ENCODE data around the gene MAGEA4.

MAGEA4 gene

GRCh38 chrX:151923648-151924047 lies 11.0 kb downstream of the MAGEA4 start:
- no peaks in the 10 kb centered on the region for H3K27me3 ChIP-seq (ENCODE audit: insufficient read depth, low read length)
- H3K9me3 ChIP-seq (ENCODE audit: low read length), result no peaks in the 10 kb centered on the region
- no peak overlapping the region for H2AFZ ChIP-seq (ENCODE audit: low read length)
- no peak for TF ChIP-seq CTCF (IDR thresholded peaks at IDR 0.05; ENCODE audit: low read length)
- TF ChIP-seq EZH2 (IDR thresholded peaks at IDR 0.05; ENCODE audit: borderline replicate concordance, low read length), result no peak
- H3K27ac ChIP-seq (ENCODE audit: low read depth, low read length, poor library complexity, severe bottlenecking), result no peak overlapping the region
- no peaks in the 10 kb centered on the region for H3F3A ChIP-seq (ENCODE audit: insufficient read depth, low read length)
- H3K9ac ChIP-seq (ENCODE audit: low read length), result no peak overlapping the region
- no peaks in the 10 kb centered on the region for H3K36me3 ChIP-seq (ENCODE audit: insufficient read depth, low read length)
- H3K4me1 ChIP-seq (ENCODE audit: insufficient read depth, low read length, severe bottlenecking), result no peaks in the 10 kb centered on the region
- H3K79me2 ChIP-seq (ENCODE audit: insufficient read depth, low read length), result no peaks in the 10 kb centered on the region
- H3K9me2 ChIP-seq (ENCODE audit: low read depth, low read length), result no peaks in the 10 kb centered on the region
- no peaks in the 10 kb centered on the region for H4K20me1 ChIP-seq (ENCODE audit: insufficient read depth, low read length)
- no peak overlapping the region for H3K4me2 ChIP-seq (ENCODE audit: low read length)
- no peak overlapping the region for H3K4me3 ChIP-seq (ENCODE audit: low read depth, low read length, poor library complexity, severe bottlenecking)

GRCh38 chrX:151929126-151929525 lies 16.4 kb downstream of the MAGEA4 start:
- Histone ChIP-seq H3K4me1 (ENCODE audit: insufficient read depth, low read length, severe bottlenecking) (no peaks in the 10 kb centered on the region), H3K36me3 (ENCODE audit: insufficient read depth, low read length) (no peaks in the 10 kb centered on the region), H2AFZ (ENCODE audit: low read length) (no peak overlapping the region), H3K4me3 (ENCODE audit: low read depth, low read length, poor library complexity, severe bottlenecking) (no peak overlapping the region), H3K4me2 (ENCODE audit: low read length) (no peak overlapping the region), H3K27ac (ENCODE audit: low read depth, low read length, poor library complexity, severe bottlenecking) (no peak overlapping the region), H3K79me2 (ENCODE audit: insufficient read depth, low read length) (no peaks in the 10 kb centered on the region), H3K9me2 (ENCODE audit: low read depth, low read length) (no peaks in the 10 kb centered on the region), H3K9ac (ENCODE audit: low read length) (no peak overlapping the region), H4K20me1 (ENCODE audit: insufficient read depth, low read length) (no peaks in the 10 kb centered on the region), H3K27me3 (ENCODE audit: insufficient read depth, low read length) (no peaks in the 10 kb centered on the region), H3F3A (ENCODE audit: insufficient read depth, low read length) (no peaks in the 10 kb centered on the region), H3K9me3 (ENCODE audit: low read length) (no peaks in the 10 kb centered on the region)
- TF ChIP-seq CTCF (IDR thresholded peaks at IDR 0.05; ENCODE audit: low read length), result no peak
- TF ChIP-seq EZH2 (IDR thresholded peaks at IDR 0.05; ENCODE audit: borderline replicate concordance, low read length), result no peak

GRCh38 chrX:151935358-151935757 lies 22.7 kb downstream of the MAGEA4 start:
- H3K4me3 ChIP-seq (ENCODE audit: low read depth, low read length, poor library complexity, severe bottlenecking), result no peak overlapping the region
- H3K79me2 ChIP-seq (ENCODE audit: insufficient read depth, low read length), result no peaks in the 10 kb centered on the region
- TF ChIP-seq EZH2 (IDR thresholded peaks at IDR 0.05; ENCODE audit: borderline replicate concordance, low read length), result no peak
- TF ChIP-seq CTCF (IDR thresholded peaks at IDR 0.05; ENCODE audit: low read length), result no peak
- H3K4me2 ChIP-seq (ENCODE audit: low read length), result no peak overlapping the region
- H3K9me3 ChIP-seq (ENCODE audit: low read length), result no peaks in the 10 kb centered on the region
- H3K27me3 ChIP-seq (ENCODE audit: insufficient read depth, low read length), result no peaks in the 10 kb centered on the region
- H2AFZ ChIP-seq (ENCODE audit: low read length), result no peak overlapping the region
- no peaks in the 10 kb centered on the region for H3K36me3 ChIP-seq (ENCODE audit: insufficient read depth, low read length)
- no peak overlapping the region for H3K27ac ChIP-seq (ENCODE audit: low read depth, low read length, poor library complexity, severe bottlenecking)
- no peaks in the 10 kb centered on the region for H3K9me2 ChIP-seq (ENCODE audit: low read depth, low read length)
- no peaks in the 10 kb centered on the region for H4K20me1 ChIP-seq (ENCODE audit: insufficient read depth, low read length)
- no peaks in the 10 kb centered on the region for H3K4me1 ChIP-seq (ENCODE audit: insufficient read depth, low read length, severe bottlenecking)
- H3F3A ChIP-seq (ENCODE audit: insufficient read depth, low read length), result no peaks in the 10 kb centered on the region
- H3K9ac ChIP-seq (ENCODE audit: low read length), result no peak overlapping the region

Measured in OCI-LY1 (cell line).